T-helper 2 cell (primary cell): ENCODE measurements around the gene WDHD1.
"Not testable (repeated sequence)": the region's sequence is repeated elsewhere in the genome, so short reads cannot be mapped to it uniquely, and the experiment has no call there.

Source experiments
- DNase-seq, 5 experiments: peaks; one replicate each; pipeline versions ENCODE4 v3.0.0 to v3.0.0-alpha.2; 2012 to 2022

WDHD1 gene

DNA sequence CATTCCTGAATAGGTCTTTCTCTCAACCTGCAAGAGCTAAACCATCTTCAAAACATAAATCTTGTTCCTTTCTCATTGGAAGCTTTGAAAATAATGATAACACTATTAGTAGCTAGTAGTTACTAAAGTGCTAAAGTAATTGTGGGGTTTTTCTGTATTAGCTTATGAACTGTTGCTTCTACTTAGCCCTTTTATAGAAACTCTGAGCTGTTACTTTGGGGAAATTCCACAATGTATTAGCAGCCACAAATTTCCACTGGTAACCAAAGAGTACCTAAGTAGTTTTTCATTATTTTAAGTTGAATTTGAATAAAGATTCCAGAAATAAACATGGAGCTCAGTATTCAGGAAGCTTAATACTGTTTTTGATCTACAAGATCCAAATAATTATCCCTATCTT, 18.2 kb upstream of the WDHD1 start:
- no peak for DNase-seq

DNA sequence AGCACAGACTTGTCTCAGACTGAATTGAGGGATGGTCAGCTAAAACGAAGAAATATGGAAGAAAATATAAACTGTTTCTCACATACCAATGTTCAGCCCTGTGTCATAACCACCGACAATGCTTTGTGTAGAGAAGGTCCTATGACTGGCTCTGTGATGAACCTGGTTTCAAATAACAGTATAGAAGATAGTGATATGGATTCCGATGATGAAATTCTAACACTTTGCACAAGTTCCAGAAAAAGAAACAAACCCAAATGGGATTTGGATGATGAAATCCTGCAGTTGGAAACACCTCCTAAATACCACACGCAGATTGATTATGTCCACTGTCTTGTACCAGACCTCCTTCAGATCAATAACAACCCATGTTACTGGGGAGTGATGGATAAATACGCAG, 16.6 kb upstream of the WDHD1 start:
- no peak for DNase-seq

DNA sequence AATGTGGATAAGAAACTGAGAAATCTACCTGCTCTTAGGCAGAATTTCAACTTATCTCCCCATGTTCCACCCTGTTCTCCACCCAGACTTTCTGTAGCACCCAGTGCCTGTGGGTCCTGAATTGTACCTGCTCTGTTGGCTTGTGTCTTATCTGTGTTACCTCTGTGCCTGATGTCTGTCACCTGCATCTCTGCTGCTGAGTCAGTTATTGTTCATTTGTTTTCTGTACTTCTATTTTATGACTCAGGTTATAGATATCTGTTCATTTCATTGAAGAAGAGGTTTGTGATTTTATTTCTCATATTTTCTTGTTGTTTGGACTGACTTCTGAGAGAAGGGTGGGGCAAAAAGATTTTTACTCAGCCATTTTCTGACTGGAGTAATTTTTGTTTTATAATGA, 11.8 kb upstream of the WDHD1 start:
- DNase-seq, result no peak

DNA sequence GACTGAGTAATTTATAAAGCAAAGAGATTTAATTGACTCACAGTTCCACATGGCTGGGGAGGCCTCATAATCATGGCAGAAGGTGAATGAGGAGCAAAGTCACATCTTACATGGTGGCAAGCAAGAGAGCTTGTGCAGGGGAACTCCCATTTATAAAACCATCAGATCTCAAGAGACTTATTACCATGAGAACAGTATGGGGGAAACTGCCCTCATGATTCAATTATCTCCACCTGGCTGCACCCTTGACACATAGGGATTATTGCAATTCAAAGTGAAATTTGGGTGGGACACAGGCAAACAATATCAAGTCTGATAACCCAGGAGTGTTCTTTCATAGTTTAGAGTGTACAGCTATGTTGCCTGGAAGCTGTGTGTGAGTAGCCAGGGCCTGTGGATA, 11.1 kb upstream of the WDHD1 start:
- not testable (repeated sequence) for DNase-seq

- DNase-seq, result no peak
Observed at GRCh38 chr14:55031190-55031589, 4.3 kb upstream of the WDHD1 start.

DNA sequence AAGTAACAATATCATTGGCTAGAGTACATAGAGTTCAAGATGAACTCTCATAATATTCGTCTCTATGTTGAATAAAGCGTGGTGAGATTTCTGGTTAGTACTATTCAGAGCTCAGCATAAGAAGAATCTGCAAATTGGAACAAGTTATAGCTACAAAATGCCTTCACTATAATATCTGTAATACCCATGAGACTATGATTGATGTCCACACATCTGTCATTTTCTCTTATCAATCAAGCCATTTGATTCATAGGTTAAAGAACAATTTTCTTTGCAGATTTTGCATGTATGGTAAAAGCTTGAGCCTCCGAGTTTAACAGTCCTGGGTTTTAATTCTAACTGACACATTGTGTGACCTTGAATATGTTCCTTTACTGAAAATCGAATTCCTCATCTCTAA, 1.6 kb upstream of the WDHD1 start:
- no peak for DNase-seq

GRCh38 chr14:55028066-55028465, 1.2 kb upstream of the WDHD1 start:
- DNase-seq, result peak in 1 of 5 experiments; percentile 11

DNA sequence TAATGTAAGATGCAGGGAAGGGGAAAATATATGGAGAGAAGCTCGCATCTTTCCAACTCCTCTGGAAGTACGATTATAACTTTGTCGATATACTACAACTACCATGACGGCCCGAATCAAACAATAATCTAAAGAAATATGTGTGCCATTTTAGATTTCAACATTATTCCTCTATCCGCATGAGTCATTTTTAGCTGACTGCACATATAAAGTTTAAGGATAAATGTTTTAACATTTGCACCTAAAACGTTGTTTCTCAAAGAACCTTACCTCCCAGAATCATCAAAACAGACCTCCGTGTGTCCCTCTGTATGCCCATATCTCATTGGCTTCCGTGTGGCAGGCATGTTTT, 482 bp downstream of the WDHD1 start:
- no peak for DNase-seq

GRCh38 chr14:55025948-55026347, 951 bp downstream of the WDHD1 start:
- no peak for DNase-seq

- DNase-seq, result not testable (repeated sequence)
Observed at GRCh38 chr14:55024365-55024764, 2.5 kb downstream of the WDHD1 start.

GRCh38 chr14:55019968-55020554, 6.8 kb downstream of the WDHD1 start:
- DNase-seq, result no peak

DNA sequence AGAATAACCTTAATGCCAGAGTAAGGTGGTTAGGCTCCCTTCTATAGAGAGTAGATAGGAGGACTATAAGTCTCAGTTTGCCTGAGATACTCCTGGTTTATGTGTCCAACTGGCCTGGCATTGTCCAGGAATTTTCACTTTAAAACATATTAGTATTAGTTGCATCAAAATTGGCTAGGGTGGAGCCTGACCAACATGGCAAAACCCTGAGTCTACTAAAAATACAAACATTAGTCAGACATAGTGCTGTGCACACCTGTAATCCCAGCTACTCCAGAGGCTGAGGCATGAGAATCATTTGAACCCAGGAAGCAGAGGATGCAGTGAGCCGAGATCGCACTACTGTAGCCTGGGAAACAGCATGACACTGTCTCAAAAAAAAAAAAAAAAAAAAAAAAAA, 11.9 kb downstream of the WDHD1 start:
- DNase-seq, result no peak

DNA sequence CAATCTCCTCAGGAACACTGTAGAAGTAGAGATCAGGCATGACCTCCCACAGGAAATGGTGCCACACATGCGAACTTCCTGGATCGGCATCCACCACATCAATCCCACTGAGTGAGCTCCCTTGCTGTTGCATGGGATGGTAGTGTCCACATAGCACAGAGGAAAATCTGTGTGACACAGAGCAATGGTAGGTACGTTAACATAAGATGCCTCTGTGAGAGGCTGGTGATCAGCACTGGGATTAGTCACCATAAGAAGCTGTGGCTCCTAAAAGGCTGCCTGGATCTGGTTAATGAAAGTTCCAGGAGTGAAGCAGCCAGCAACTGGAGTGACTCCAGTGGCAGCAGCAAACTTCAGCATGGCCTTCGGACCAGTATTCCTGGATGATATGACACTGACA, 21.8 kb downstream of the WDHD1 start:
- DNase-seq, result no peak

DNA sequence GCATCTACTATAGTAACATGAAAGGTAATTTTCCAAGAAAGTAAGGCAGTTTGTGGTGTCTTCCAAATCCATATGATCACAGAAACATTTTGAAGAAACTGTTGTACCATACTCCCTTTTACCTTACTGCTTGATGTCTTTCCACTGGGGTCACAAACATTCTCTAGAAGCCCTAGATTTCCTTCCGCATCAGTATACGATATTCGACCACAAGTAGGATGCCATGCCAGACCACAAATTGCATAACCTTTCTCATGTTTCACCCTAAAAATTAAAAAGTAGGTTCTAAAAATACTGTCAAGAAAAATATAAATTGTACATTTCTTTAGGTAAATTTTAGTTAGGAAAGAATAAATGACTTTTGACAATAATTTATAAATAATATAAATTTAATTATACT, 26.5 kb downstream of the WDHD1 start:
- DNase-seq, result peak in 1 of 5 experiments; percentile 19

- DNase-seq, result no peak
Observed at GRCh38 chr14:54985156-54985555, 41.7 kb downstream of the WDHD1 start.

GRCh38 chr14:54981698-54982097, 45.2 kb downstream of the WDHD1 start:
- no peak for DNase-seq

GRCh38 chr14:54979039-54979438, 47.9 kb downstream of the WDHD1 start:
- DNase-seq, result peak in 1 of 5 experiments; percentile 22

DNA sequence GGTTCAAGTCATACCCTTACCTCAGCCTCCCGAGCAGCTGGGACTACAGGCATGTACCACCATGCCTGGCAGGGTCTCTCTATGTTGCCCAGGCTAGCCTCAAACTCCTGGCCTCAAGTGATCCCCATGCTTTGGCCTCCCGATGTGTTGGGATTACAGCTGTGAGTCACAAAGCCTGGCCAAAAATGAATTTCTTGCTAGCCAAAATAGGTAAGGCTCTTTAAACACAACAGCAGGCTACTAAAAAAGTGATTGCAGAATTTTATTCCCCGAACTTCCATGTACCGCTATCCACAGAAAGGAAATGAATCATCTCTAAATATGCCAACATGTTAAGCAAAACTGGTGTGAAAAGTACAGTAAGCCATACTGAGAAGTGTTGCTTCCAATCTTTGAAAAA, 50.6 kb downstream of the WDHD1 start:
- DNase-seq, result no peak

GRCh38 chr14:54975856-54976255, 51.0 kb downstream of the WDHD1 start:
- DNase-seq, result peak in 1 of 5 experiments; percentile 77

DNA sequence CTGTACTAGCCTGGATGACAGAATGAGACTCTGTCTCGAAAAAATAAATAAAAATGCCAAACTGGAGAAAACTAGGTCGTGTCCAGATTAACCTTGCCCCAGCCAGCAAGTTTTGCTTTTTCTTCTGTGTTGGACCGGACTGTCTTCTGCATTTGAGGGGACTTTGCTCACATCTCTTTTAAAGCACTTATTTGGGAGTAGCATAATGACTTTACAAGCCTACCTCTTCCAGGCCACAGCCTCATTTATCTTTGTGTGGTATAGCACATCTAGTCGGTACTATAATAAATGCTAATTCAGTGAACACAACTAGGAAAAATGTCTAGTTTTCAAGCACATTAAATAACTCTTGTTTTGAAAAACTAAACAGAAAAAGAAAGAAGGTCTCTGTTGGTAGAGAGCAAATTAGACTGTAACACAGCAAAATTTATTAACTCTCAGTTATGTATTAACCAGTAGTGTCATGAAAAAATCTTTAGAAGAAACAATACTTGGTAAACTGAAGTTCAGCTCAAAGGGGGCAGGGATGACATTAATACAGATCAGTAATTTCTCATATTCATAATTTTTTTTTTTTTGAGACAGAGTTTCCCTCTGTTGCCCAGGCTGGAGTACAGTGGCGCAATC, 52.0 kb downstream of the WDHD1 start:
- DNase-seq, result peak in 1 of 5 experiments; percentile 10

DNA sequence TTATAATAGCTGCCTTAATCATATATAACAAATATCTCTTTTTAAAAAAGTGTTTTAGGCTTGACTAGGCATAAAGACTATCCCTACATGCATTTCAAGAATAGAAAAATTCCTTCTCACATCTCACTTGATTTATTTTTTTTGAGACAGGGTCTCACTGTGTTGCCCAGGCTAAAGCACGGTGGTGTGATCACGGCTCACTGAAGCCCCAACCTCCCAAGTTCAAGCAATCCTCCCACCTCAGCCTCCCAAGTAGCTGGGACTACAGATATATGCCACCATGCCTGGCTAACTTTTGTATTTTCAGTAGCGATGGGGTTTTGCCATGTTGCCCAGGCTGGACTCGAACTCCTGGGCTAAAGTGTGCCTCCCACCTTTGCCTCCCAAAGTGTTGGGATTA, 59.4 kb downstream of the WDHD1 start:
- no peak for DNase-seq

GRCh38 chr14:54955143-54955542, 71.8 kb downstream of the WDHD1 start:
- DNase-seq, result no peak

GRCh38 chr14:54953609-54954008, 73.3 kb downstream of the WDHD1 start:
- DNase-seq, result not testable (repeated sequence)

DNA sequence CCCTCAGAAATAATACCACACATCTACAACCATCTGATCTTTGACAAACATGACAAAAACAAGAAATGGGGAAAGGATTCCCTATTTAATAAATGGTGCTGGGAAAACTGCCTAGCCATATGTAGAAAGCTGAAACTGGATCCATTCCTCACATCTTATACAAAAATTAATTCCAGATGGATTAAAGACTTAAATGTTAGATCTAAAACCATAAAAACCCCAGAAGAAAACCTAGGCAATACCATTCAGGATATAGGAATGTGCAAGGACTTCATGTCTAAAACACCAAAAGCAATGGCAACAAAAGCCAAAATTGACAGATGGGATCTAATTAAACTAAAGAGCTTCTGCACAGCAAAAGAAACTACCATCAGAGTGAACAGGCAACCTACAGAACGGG, 74.1 kb downstream of the WDHD1 start:
- DNase-seq, result not testable (repeated sequence)

DNA sequence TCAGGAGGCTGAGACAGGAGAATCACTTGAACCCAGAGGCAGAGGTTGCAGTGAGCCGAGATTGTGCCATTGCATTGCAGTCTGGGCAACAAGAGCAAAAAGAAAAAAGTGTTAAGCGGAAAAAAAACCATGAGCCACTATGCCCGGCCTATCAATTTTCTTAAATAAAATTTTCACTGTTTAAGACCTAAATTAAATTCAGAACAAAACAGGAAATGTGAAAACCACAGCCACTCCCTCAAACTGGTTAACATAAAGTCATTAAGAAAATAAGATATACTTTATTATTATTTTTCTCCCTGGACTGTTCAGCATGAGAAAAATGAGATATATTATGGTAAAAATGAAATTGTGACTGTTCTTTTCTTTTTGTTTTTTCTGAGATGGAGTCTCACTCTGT, 79.7 kb downstream of the WDHD1 start:
- peak in 1 of 5 experiments; percentile 62 for DNase-seq
